GM10248 (cell line): ENCODE measurements around the gene PLEKHO1.
A peak's percentile ranks its signal among the peaks of the same experiment; 100 is the strongest.

Experiments
- CTCF ChIA-PET: fragments of 300-600 bp; sonication (Branson Sonifier 250); formaldehyde crosslinking; extraction: SDS; loops from one replicate; lab custom pipeline; 2021; ENCODE audit warnings: antibody characterized with exemption; lab: Yijun Ruan, JAX
- POLR2A ChIA-PET: fragments of 350-650 bp; sonication (Branson Sonifier 250); formaldehyde crosslinking; extraction: SDS; loops from one replicate; lab custom pipeline; 2020; ENCODE audit warnings: antibody characterized with exemption; lab: Yijun Ruan, JAX
- DNase-seq: peaks from one replicate; pipeline ENCODE4 v3.0.0; 2012; ENCODE audit errors: extremely low spot score
- CTCF ChIP-seq: IDR thresholded peaks from 2 replicates; pipeline ENCODE4 v1.5.1; 2012; ENCODE audit warnings: mild to moderate bottlenecking, low read depth; ENCODE audit errors: extremely low read depth, missing control alignments, control extremely low read depth

The PLEKHO1 gene

DNA sequence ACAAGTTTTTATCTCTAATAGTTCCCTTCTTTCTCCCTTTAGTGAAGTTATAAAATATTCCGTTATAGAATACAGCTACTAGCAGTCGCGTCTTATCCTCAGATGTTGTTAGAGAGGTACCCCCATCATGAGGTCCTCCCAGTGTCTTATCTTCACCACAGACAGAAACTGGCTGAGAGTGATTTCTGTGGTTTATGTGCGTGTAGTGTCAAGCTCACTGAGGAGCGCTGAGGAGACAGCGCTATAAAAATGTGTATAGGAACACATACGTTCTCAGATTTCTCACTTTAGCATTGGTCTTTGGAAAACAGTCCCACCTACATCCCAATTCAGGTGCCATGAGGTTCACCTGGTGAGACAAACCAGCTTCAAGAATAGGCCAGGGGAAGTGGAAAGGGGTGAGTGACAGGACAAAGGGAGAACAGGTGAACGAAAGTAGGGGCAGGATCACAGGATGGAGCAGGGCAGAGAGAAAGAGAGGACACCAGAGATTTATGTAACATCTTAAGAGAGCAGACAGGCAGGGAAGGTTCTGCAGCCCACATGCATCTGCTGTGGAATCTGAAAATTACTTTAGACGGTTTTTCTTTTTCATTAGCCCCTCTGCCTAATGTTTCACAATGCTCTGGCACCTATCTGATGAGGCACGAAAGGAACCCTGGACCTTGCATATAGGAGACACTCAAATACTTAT, 2.7 kb upstream of the PLEKHO1 start:
- ChIA-PET POLR2A (no interaction called here), CTCF (interaction anchor here (0.8 to 1.4 kb wide), 4 partner anchors 10 to 185 kb away, joined by 3 to 4 read pairs (median 3); no protein-coding TSS in a partner anchor)
- TF ChIP-seq CTCF = no peak
- no peak for DNase-seq

- TF ChIP-seq CTCF = no peak
- ChIA-PET POLR2A (interaction anchor here (4.4 kb wide), 1 partner anchor 13 kb away, joined by 25 read pairs; no protein-coding TSS in a partner anchor), CTCF (interaction anchor here (0.6 to 7.3 kb wide), 4 partner anchors 9 to 75 kb away, joined by 3 to 82 read pairs (median 3); no protein-coding TSS in a partner anchor)
- DNase-seq = no peak
Measured at GRCh38 chr1:150148837-150149270, 862 bp upstream of the PLEKHO1 start.

- no peak for TF ChIP-seq CTCF
- ChIA-PET POLR2A (interaction anchor here (0.6 to 4.4 kb wide), 4 partner anchors 9 to 32 kb away, joined by 3 to 25 read pairs (median 6); no protein-coding TSS in a partner anchor), CTCF (interaction anchor here (0.7 to 7.3 kb wide), 4 partner anchors 9 to 79 kb away, joined by 3 to 82 read pairs (median 4); no protein-coding TSS in a partner anchor)
- DNase-seq = no peak
Measured at GRCh38 chr1:150150133-150151021, 661 bp downstream of the PLEKHO1 start.

DNA sequence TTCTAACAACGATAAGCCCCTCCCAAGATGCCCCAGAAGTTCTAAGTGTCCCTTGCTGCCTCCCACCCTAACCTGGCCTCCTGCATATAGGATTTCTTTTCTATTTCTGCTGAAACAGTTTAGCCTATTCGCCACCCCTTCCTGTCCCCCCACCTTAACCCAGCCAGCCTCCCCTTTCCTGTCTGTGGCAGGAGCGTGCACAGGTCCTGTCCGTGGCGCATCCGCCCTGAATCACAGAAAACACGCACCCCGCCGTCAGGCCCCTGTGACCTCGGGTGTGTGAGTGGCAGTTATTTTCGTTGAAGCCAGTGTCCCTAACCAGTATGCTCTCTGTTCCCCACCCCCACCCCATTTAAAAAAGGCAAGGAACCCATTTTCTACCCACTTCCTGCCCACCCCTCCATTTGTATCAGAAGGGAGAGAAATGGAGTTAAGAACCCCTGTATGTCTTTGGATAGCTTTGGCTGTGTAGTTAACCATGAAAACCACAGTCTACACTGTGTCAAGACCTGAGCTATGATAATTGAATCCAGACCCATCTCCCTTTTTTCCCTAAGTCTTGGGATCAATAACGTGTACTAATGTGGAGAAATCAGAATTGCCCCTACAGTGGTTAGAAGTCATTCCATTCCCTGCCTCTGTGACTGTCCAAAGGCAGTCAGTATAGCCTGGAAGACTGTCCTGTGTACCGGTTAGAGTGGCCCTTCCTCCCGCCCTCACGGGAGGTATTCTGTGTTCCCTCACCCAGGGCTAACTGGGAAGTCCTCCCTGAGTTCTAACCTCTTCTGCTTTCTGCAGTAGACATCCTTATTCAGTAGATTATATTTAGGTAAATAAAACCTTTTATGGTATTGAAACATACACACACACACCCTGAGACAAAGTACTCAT, 1.8 kb downstream of the PLEKHO1 start:
- CTCF ChIA-PET = interaction anchor here (1.2 to 7.3 kb wide), 3 partner anchors 12 to 190 kb away, joined by 4 to 82 read pairs (median 5); no protein-coding TSS in a partner anchor
- no peak for TF ChIP-seq CTCF
- POLR2A ChIA-PET = interaction anchor here (0.6 to 4.4 kb wide), 2 partner anchors 10 to 15 kb away, joined by 3 to 25 read pairs; no protein-coding TSS in a partner anchor
- peak; percentile 31 for DNase-seq

GRCh38 chr1:150152182-150152536, 2.4 kb downstream of the PLEKHO1 start:
- POLR2A ChIA-PET = interaction anchor here (4.4 kb wide), 1 partner anchor 9 kb away, joined by 25 read pairs; no protein-coding TSS in a partner anchor
- TF ChIP-seq CTCF = no peak
- CTCF ChIA-PET = interaction anchor here (1.2 to 7.3 kb wide), 4 partner anchors 11 to 266 kb away, joined by 4 to 82 read pairs (median 5); a partner anchor contains a TSS
- DNase-seq = no peak
